SK-N-MC (cell line): ENCODE data around the gene OR4K15.

ENCODE experiments used
- EZH2 ChIP-seq: fragments of 200-600 bp; sonication (generic); IDR thresholded peaks from one replicate; pipeline ENCODE4 v1.6.1; 2017; ENCODE audit warnings: antibody characterized with exemption
- FOXP2 ChIP-seq: optimal IDR thresholded peaks from 2 replicates; pipeline ENCODE3; 2011; ENCODE audit warnings: mild to moderate bottlenecking, moderate library complexity; ENCODE audit not compliant: insufficient read depth; ENCODE audit errors: extremely low read length, control extremely low read depth

- TF ChIP-seq EZH2 (no peak), FOXP2 (no peak)
Observed at GRCh38 chr14:19974844-19975243, 547 bp upstream of the OR4K15 start.
